Measurements from ENCODE around the gene COL26A1. TPM values are rescaled to one million over a fixed set of nuclear protein-coding genes. Genes with fewer than 3 reads are reported as not detected.

The COL26A1 gene
- total RNA-seq, 1 donor from 2014 or later = not detected

Other genes with a start within 250 kb of the COL26A1 start
- gene SERPINE1, start 235.8 kb upstream of the COL26A1 start, total RNA-seq = 1.6 TPM
- 14.1 TPM for gene AP1S1, start 208.4 kb upstream of the COL26A1 start, total RNA-seq
- gene VGF, start 197.3 kb upstream of the COL26A1 start, total RNA-seq = not detected
- not detected for gene NAT16, start 182.6 kb upstream of the COL26A1 start, total RNA-seq
- not detected for gene MOGAT3, start 161.8 kb upstream of the COL26A1 start, total RNA-seq
- gene PLOD3, start 145.3 kb upstream of the COL26A1 start, total RNA-seq = 39.0 TPM
- gene ZNHIT1, start 144.7 kb upstream of the COL26A1 start, total RNA-seq = 58.2 TPM
- gene CLDN15, start 125.1 kb upstream of the COL26A1 start, total RNA-seq = 2.2 TPM
- gene FIS1, start 117.8 kb upstream of the COL26A1 start, total RNA-seq = 336 TPM
- gene IFT22, start 41.1 kb upstream of the COL26A1 start, total RNA-seq = 28.5 TPM

Measured in Right ventricle myocardium superior (tissue), 1 donor.